GM12872 (cell line): Measurements from ENCODE around the gene ARHGAP8.

Source experiments
- CTCF ChIP-seq: IDR thresholded peaks from 3 replicates; pipeline ENCODE4 v1.5.1; 2011; ENCODE audit warnings: low read depth, mild to moderate bottlenecking, low read length, moderate library complexity; ENCODE audit not compliant: insufficient read depth

ARHGAP8 gene

GRCh38 chr22:44736581-44737405 lies 15.6 kb upstream of the ARHGAP8 start:
- no peak for TF ChIP-seq CTCF

GRCh38 chr22:44737406-44738346 lies 14.7 kb upstream of the ARHGAP8 start:
- no peak for TF ChIP-seq CTCF

GRCh38 chr22:44738347-44738715 lies 14.0 kb upstream of the ARHGAP8 start:
- no peak for TF ChIP-seq CTCF

GRCh38 chr22:44739024-44739423 lies 13.4 kb upstream of the ARHGAP8 start:
- TF ChIP-seq CTCF: no peak

- TF ChIP-seq CTCF: no peak
Measured at GRCh38 chr22:44740307-44740706, 12.1 kb upstream of the ARHGAP8 start.

- no peak for TF ChIP-seq CTCF
Measured at GRCh38 chr22:44741929-44742328, 10.4 kb upstream of the ARHGAP8 start.

- TF ChIP-seq CTCF: no peak
Measured at GRCh38 chr22:44743247-44743646, 9.1 kb upstream of the ARHGAP8 start.
